ENCODE measurements around the gene DHRS7B.

GRCh38 chr17:21189361-21189760 is 62.6 kb downstream of the DHRS7B start:
- TF ChIP-seq GATA3 (IDR thresholded peaks at IDR 0.05; ENCODE audit: low read depth, low read length), result no peak
- no peak for TF ChIP-seq GATA2 (IDR thresholded peaks at IDR 0.05; ENCODE audit: low read depth, low read length)

Measured in SH-SY5Y (cell line).